GM13976 (cell line): ENCODE measurements around the gene CYP27A1.

Experiments
- DNase-seq: peaks from one replicate; pipeline ENCODE4 v3.0.0; 2012; ENCODE audit warnings: low spot score
- in situ Hi-C: fragments of 300-500 bp; cut with MboI; formaldehyde crosslinking; loops from one replicate; pipeline ENCODE4 v1.12.0; 2022; ENCODE audit warnings: low sequenced_read_pairs, mixed read lengths, inconsistent platforms; ENCODE audit not compliant: unreplicated experiment
- TF ChIP-seq, protein P1 (sequence below): IDR thresholded peaks from 2 replicates; pipeline ENCODE4 v1.5.1; 2012; ENCODE audit warnings: borderline replicate concordance, mild to moderate bottlenecking; ENCODE audit not compliant: insufficient read depth; ENCODE audit errors: extremely low read depth, missing control alignments, control extremely low read depth

CYP27A1 gene

DNA sequence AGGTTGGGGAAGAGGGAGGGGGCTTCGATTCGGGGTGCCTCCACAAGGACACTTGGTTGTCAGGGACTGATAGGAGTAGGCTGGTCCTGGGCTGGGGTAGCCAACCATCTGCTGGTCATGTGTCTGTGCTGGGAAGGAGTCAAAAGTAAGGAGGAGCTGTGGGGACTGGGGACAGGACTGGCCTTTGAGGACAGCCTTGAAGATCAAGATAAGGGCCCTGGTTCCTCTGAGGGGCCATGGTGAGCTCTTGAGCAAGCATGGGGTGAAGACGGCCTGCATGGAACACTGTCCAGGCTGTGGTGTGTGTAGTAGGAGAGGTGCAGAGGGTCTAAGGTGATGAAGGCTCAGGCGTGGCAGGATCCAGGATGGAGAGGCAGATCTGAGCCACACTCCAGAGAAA lies 1.7 kb downstream of the CYP27A1 start:
- DNase-seq: no peak
- in situ Hi-C loops: no loop called here
- TF ChIP-seq, protein P1, sequence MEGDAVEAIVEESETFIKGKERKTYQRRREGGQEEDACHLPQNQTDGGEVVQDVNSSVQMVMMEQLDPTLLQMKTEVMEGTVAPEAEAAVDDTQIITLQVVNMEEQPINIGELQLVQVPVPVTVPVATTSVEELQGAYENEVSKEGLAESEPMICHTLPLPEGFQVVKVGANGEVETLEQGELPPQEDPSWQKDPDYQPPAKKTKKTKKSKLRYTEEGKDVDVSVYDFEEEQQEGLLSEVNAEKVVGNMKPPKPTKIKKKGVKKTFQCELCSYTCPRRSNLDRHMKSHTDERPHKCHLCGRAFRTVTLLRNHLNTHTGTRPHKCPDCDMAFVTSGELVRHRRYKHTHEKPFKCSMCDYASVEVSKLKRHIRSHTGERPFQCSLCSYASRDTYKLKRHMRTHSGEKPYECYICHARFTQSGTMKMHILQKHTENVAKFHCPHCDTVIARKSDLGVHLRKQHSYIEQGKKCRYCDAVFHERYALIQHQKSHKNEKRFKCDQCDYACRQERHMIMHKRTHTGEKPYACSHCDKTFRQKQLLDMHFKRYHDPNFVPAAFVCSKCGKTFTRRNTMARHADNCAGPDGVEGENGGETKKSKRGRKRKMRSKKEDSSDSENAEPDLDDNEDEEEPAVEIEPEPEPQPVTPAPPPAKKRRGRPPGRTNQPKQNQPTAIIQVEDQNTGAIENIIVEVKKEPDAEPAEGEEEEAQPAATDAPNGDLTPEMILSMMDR: no peak

DNA sequence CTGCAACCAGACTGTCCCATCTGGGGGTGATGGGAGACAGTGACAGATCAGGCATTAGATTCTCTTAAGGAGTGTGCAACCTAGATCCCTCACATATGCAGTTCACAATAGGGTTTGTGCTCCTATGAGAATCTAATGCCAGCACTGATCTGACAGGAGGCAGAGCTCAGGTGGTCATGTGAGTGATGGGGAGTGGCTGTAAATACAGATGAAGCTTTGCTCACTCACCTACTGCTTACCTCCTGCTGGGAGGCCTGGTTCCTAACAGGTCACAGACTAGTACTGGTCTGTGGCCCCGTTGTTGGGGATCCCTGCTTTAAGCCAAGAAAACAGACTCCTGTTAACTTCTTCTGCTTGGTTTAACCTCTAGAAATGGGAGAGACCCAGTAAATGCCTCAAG lies 3.2 kb downstream of the CYP27A1 start:
- in situ Hi-C loops: no loop called here
- no peak for DNase-seq
- TF ChIP-seq, protein P1: no peak

DNA sequence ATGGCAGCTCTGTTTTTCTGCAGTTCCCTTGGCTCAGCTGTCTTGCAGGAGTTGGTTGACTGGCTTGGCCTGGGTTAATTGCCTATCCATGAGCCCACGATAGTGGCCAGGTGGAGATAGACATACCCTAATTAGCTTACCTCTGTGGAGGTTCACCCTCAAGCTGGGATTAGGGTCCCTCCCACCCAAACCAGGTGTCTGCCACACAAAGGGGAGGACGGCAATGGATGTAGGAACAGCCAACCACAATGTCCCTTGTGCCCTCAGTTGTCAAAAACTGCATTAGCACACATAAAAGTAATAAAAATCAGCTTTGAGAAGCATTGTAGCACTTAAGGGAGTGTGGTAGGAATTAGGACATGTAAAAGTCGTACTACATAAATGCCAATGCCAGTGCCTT lies 4.2 kb downstream of the CYP27A1 start:
- in situ Hi-C loops: no loop called here
- TF ChIP-seq, protein P1: no peak
- no peak for DNase-seq

DNA sequence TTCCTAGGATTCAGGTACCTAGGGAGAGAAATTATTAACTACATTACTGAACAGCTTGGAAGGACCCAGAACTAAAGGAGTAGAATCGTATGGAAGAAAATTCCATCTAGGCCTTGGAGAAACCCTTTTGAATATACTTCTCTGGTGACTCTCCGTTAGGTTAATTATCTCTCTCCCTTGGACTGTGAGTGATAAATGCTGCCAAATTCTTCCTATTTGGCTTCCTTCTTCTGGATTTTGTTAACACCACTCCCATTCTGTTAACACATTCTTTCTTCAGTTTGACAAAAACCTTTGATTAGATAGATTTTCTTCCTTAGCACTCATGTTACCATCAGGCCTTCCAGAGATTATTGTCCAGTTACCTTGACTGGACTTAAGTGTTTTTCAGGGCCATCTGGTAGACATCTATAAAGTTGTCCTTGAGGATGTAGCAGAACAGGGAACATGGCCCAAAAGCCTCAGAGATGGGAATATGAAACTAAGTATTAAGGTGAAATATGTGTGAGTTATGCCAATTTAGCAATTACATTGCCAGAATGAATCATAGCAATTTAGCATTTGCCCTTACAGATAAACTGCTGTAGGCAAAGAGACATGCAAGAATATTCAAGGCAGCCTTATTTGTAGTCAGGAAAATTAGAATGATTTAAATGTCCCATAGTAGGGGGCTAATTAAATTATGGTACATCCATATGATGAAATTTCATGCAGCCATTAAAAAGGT lies 6.7 kb downstream of the CYP27A1 start:
- TF ChIP-seq, protein P1: no peak
- in situ Hi-C loops: no loop called here
- DNase-seq: no peak

DNA sequence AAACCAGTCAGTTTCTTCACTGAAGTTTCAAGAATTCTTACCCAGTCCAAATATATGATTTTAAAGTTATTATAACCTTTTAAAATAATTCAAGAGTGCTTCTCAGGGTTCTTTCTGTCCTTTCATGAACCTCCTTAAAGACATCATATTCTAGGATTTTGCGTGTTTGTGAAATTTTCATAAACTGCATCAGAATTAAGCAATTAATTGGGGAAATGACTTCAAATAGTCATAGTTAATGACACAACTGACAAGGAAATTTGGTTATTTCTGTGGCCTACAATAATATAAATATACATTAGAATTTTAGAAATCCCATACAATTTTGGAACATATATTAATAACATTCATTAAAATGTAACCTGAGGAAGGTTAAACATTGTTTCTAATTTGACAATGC lies 10.5 kb downstream of the CYP27A1 start:
- in situ Hi-C loops: no loop called here
- TF ChIP-seq, protein P1: no peak
- no peak for DNase-seq

DNA sequence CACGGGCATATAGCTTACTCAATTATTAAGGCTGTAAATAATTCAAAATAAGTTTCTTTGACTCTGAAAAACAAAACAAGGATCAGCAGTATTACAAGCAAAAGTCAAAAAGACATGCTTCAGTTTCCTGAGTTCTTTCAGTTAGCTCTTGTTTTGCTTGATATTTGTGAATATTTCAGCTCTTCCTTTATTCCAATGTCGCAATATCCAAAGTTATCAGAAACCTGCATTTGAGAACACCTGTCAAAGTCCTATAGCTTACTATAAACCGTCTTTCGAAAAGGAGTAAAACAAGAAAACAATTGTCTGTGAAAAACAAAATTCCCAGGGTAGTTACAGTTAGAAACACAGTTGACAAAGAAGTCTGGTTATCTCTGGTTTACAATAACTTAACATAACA lies 14.7 kb downstream of the CYP27A1 start:
- no peak for DNase-seq
- in situ Hi-C loops: no loop called here
- TF ChIP-seq, protein P1: no peak

DNA sequence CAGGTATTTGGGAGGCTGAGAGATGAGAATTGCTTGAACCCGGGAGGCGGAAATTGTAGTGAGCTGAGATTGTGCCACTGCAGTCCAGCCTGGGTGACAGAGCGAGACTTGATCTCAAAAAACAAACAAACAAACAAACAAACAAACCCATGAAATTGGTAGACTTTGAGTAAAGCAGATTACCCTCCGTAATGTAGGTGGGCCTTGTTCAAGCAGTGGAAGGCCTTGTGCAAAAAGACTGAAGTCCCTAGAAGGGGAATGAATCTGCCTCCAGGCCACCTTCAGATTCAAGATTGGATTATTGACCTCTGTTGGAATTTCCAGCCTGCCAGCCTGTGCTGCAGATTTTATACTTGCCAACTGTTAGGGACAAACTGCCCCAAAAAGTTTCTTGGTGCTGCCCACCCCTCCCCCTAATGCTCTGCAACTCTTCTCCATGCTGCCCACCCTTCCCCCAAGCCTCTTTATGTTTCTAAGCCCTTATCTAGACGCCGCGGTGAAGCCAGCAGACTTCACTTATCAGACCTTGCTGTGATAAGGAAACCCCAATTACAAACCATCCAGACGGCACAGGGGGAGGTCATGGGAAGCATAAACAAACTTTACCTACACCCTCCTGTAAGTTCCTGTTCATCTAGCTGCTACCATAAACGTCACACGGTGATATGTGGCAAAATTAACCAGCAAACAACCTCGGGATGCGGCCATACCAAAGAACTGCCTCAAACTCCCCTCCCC lies 17.0 kb downstream of the CYP27A1 start:
- DNase-seq: no peak
- in situ Hi-C loops: no loop called here
- TF ChIP-seq, protein P1: no peak
